Globus pallidus (tissue), 1 donor: ENCODE results near the gene IL17RE.
"Not testable (repeated sequence)": the region's sequence is repeated elsewhere in the genome, so short reads cannot be mapped to it uniquely, and the experiment has no call there.

ENCODE experiments used
- DNase-seq: peaks from one replicate; pipeline ENCODE4 v3.0.0-alpha.2; 2015; ENCODE audit warnings: low spot score

Gene IL17RE

GRCh38 chr3:9902372-9903237, at the start of gene IL17RE:
Gene IL17RE (plus strand): TSS chr3:9902848. CDS start chr3:9902933, 85 bp downstream.
- no peak for DNase-seq

- not testable (repeated sequence) for DNase-seq
These were observed 48.2 kb upstream of the IL17RE start for GRCh38 chr3:9854291-9854940.

- no peak for DNase-seq
These were observed 47.1 kb upstream of the IL17RE start for GRCh38 chr3:9855594-9855993.

- DNase-seq: no peak
These were observed 43.1 kb upstream of the IL17RE start for GRCh38 chr3:9859530-9860025.

- no peak for DNase-seq
These were observed 41.4 kb upstream of the IL17RE start for GRCh38 chr3:9861201-9861600.

GRCh38 chr3:9861626-9862130, 41.0 kb upstream of the IL17RE start:
- no peak for DNase-seq

- DNase-seq: no peak
These were observed 40.1 kb upstream of the IL17RE start for GRCh38 chr3:9862391-9863057.

- DNase-seq: no peak
These were observed 39.4 kb upstream of the IL17RE start for GRCh38 chr3:9863058-9863772.

- peak; percentile 74 for DNase-seq
These were observed 38.3 kb upstream of the IL17RE start for GRCh38 chr3:9864200-9864927.

- DNase-seq: not testable (repeated sequence)
These were observed 37.5 kb upstream of the IL17RE start for GRCh38 chr3:9865125-9865637.

- DNase-seq: no peak
These were observed 36.0 kb upstream of the IL17RE start for GRCh38 chr3:9866639-9867038.

GRCh38 chr3:9867106-9867505, 35.5 kb upstream of the IL17RE start:
- no peak for DNase-seq

- no peak for DNase-seq
These were observed 32.7 kb upstream of the IL17RE start for GRCh38 chr3:9869955-9870354.

GRCh38 chr3:9870978-9871377, 31.7 kb upstream of the IL17RE start:
- no peak for DNase-seq

GRCh38 chr3:9872067-9872466, 30.6 kb upstream of the IL17RE start:
- not testable (repeated sequence) for DNase-seq

- no peak for DNase-seq
These were observed 27.2 kb upstream of the IL17RE start for GRCh38 chr3:9875448-9875847.

GRCh38 chr3:9876255-9876654, 26.4 kb upstream of the IL17RE start:
- not testable (repeated sequence) for DNase-seq

- no peak for DNase-seq
These were observed 25.7 kb upstream of the IL17RE start for GRCh38 chr3:9876991-9877390.

GRCh38 chr3:9878700-9879099, 23.9 kb upstream of the IL17RE start:
- DNase-seq: no peak

GRCh38 chr3:9879830-9880549, 22.7 kb upstream of the IL17RE start, which contains the start of gene CIDEC:
Gene CIDEC (minus strand): TSS chr3:9880253. CDS start chr3:9878486, 1,767 bp downstream.
- DNase-seq: no peak
